ENCODE results near the gene STXBP5L. TPM values are rescaled to one million over a fixed set of nuclear protein-coding genes. Genes with fewer than 3 reads are reported as not detected.
"Not testable (repeated sequence)": the region's sequence is repeated elsewhere in the genome, so short reads cannot be mapped to it uniquely, and the experiment has no call there.

Gene STXBP5L
- total RNA-seq, 4 donors from 2014 or later, result not detected

- no peak for TF ChIP-seq CTCF (IDR thresholded peaks at IDR 0.05)
- no peak for DNase-seq (ENCODE audit: low spot score)
- ATAC-seq (ENCODE audit: low FRiP score), result no peak
These were observed 81.0 kb downstream of the STXBP5L start for GRCh38 chr3:120988994-120989393.

GRCh38 chr3:121018917-121019321 lies 110.9 kb downstream of the STXBP5L start:
- no peak for DNase-seq (ENCODE audit: low spot score)
- ATAC-seq (ENCODE audit: low FRiP score), result no peak
- TF ChIP-seq CTCF (IDR thresholded peaks at IDR 0.05), result no peak

- no peak for ATAC-seq (ENCODE audit: low FRiP score)
- DNase-seq (ENCODE audit: low spot score), result no peak
- no peak for TF ChIP-seq CTCF (IDR thresholded peaks at IDR 0.05)
These were observed 155.6 kb downstream of the STXBP5L start for GRCh38 chr3:121063628-121064027.

GRCh38 chr3:121064121-121064520 lies 156.1 kb downstream of the STXBP5L start:
- DNase-seq (ENCODE audit: low spot score) (no peak), ATAC-seq (ENCODE audit: low FRiP score) (no peak)
- TF ChIP-seq CTCF (IDR thresholded peaks at IDR 0.05), result no peak

GRCh38 chr3:121072133-121072532 lies 164.1 kb downstream of the STXBP5L start:
- DNase-seq (ENCODE audit: low spot score), result no peak
- no peak for TF ChIP-seq CTCF (IDR thresholded peaks at IDR 0.05)
- ATAC-seq (ENCODE audit: low FRiP score), result no peak

GRCh38 chr3:121073011-121073410 lies 165.0 kb downstream of the STXBP5L start:
- ATAC-seq (ENCODE audit: low FRiP score), result no peak
- TF ChIP-seq CTCF (IDR thresholded peaks at IDR 0.05), result no peak
- DNase-seq (ENCODE audit: low spot score), result no peak

GRCh38 chr3:121075191-121075590 lies 167.2 kb downstream of the STXBP5L start:
- ATAC-seq (ENCODE audit: low FRiP score) (no peak), DNase-seq (ENCODE audit: low spot score) (no peak)
- no peak for TF ChIP-seq CTCF (IDR thresholded peaks at IDR 0.05)

- not testable (repeated sequence) for DNase-seq (ENCODE audit: low spot score); ATAC-seq (ENCODE audit: low FRiP score)
These were observed 170.5 kb downstream of the STXBP5L start for GRCh38 chr3:121078378-121079101.

Measured in omental fat pad (tissue), 4 donors.